Measurements from ENCODE around the gene SUCLG2.

SUCLG2 gene

GRCh38 chr3:67515778-67516177 is 138.6 kb downstream of the SUCLG2 start:
- DNase-seq (ENCODE audit: low read depth in 2 of 2), result no peak

GRCh38 chr3:67509471-67510075 is 144.8 kb downstream of the SUCLG2 start:
- DNase-seq (ENCODE audit: low read depth in 2 of 2), result no peak

- no peak for DNase-seq (ENCODE audit: low read depth in 2 of 2)
These were observed 146.8 kb downstream of the SUCLG2 start for GRCh38 chr3:67507584-67507983.

- no peak for DNase-seq (ENCODE audit: low read depth in 2 of 2)
These were observed 153.7 kb downstream of the SUCLG2 start for GRCh38 chr3:67500709-67501108.

GRCh38 chr3:67497746-67498145 is 156.7 kb downstream of the SUCLG2 start:
- no peak for DNase-seq (ENCODE audit: low read depth in 2 of 2)

GRCh38 chr3:67495751-67496150 is 158.7 kb downstream of the SUCLG2 start:
- no peak for DNase-seq (ENCODE audit: low read depth in 2 of 2)

- no peak for DNase-seq (ENCODE audit: low read depth in 2 of 2)
These were observed 160.6 kb downstream of the SUCLG2 start for GRCh38 chr3:67493808-67494207.

GRCh38 chr3:67490658-67491057 is 163.8 kb downstream of the SUCLG2 start:
- no peak for DNase-seq (ENCODE audit: low read depth in 2 of 2)

- no peak for DNase-seq (ENCODE audit: low read depth in 2 of 2)
These were observed 164.6 kb downstream of the SUCLG2 start for GRCh38 chr3:67489816-67490215.

GRCh38 chr3:67487564-67488114 is 166.8 kb downstream of the SUCLG2 start:
- no peak for DNase-seq (ENCODE audit: low read depth in 2 of 2)

- DNase-seq (ENCODE audit: low read depth in 2 of 2), result no peak
These were observed 167.5 kb downstream of the SUCLG2 start for GRCh38 chr3:67486883-67487282.

GRCh38 chr3:67484085-67484484 is 170.3 kb downstream of the SUCLG2 start:
- no peak for DNase-seq (ENCODE audit: low read depth in 2 of 2)

- no peak for DNase-seq (ENCODE audit: low read depth in 2 of 2)
These were observed 173.3 kb downstream of the SUCLG2 start for GRCh38 chr3:67481126-67481525.

GRCh38 chr3:67478423-67478822 is 176.0 kb downstream of the SUCLG2 start:
- no peak for DNase-seq (ENCODE audit: low read depth in 2 of 2)

GRCh38 chr3:67474311-67474710 is 180.1 kb downstream of the SUCLG2 start:
- DNase-seq (ENCODE audit: low read depth in 2 of 2), result no peak

- no peak for DNase-seq (ENCODE audit: low read depth in 2 of 2)
These were observed 181.7 kb downstream of the SUCLG2 start for GRCh38 chr3:67472674-67473201.

GRCh38 chr3:67470207-67470606 is 184.2 kb downstream of the SUCLG2 start:
- DNase-seq (ENCODE audit: low read depth in 2 of 2), result no peak

- DNase-seq (ENCODE audit: low read depth in 2 of 2), result no peak
These were observed 185.9 kb downstream of the SUCLG2 start for GRCh38 chr3:67468511-67468910.

- DNase-seq (ENCODE audit: low read depth in 2 of 2), result no peak
These were observed 190.8 kb downstream of the SUCLG2 start for GRCh38 chr3:67463656-67464055.

GRCh38 chr3:67462187-67462586 is 192.2 kb downstream of the SUCLG2 start:
- no peak for DNase-seq (ENCODE audit: low read depth in 2 of 2)

GRCh38 chr3:67461667-67462142 is 192.7 kb downstream of the SUCLG2 start:
- DNase-seq (ENCODE audit: low read depth in 2 of 2), result no peak

- DNase-seq (ENCODE audit: low read depth in 2 of 2), result no peak
These were observed 193.4 kb downstream of the SUCLG2 start for GRCh38 chr3:67460841-67461510.

- DNase-seq (ENCODE audit: low read depth in 2 of 2), result no peak
These were observed 194.6 kb downstream of the SUCLG2 start for GRCh38 chr3:67459796-67460195.
